Stimulated activated CD4-positive, alpha-beta T cell treated with anti-CD3 and anti-CD28 coated beads, Interleukin-2, amount 100 ng/mL, for 48 hours (primary cell): ENCODE measurements around the gene WNK1.
"Not testable (repeated sequence)": the region's sequence is repeated elsewhere in the genome, so short reads cannot be mapped to it uniquely, and the experiment has no call there.

Source experiments
- DNase-seq, 2 donors: peaks; one replicate each; pipeline ENCODE4 v3.0.0-alpha.2; 2020

Gene WNK1

DNA sequence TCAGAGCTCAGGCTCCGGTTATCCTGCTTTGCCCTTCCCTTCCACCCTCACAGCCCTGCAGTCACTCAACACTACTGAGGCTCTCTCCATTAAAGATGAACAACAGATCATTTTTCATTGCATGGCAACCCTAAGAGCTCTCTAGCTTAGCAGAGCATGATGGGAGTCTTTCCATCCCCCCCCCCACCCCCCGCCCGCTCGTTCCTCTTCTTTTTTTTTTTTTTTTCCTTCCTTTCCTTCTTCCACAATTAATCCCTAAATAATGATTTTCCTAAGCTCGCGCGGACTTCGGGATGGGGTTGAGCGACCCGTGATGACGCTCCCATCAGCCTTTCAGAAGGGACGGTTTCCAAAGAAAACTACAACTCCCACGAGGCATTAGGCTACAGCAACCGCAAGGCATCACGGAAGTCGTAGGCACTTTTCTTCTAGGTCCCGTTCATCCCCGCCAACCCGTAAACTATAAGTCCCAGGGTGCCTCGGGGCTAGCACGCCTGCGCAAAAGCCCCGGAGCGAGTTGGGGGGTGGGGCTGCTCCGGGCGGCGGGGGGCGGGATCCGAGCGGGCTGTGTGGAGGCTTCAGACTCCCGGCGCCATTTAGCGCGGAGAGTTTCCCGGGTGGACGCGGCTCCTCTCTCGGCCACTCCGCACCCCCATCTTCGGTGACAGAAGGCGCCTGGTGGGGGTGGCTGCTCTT is at the start of gene WNK1:
Gene WNK1 (plus strand): TSS at position 581 of the 696 bp plus-strand sequence. CDS start 987 bp downstream, outside the sequence.
- peak; percentile 96 to 97 for DNase-seq

- no peak for DNase-seq
Observed at GRCh38 chr12:704516-705242, 47.7 kb upstream of the WNK1 start.

DNA sequence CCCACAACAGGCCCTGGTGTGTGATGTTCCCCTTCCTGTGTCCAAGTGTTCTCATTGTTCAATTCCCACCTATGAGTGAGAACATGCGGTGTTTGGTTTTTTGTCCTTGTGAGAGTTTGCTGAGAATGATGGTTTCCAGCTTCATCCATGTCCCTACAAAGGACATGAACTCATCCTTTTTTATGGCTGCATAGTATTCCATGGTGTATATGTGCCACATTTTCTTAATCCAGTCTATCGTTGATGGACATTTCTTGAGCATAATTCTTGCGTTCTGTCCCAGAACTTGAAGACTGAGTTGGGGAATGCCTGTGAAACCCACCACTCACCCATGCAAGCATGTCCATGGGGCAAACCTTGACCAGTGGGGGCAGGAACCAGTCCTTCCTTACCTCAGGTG is 44.3 kb upstream of the WNK1 start:
- not testable (repeated sequence) for DNase-seq

GRCh38 chr12:709455-710020 is 42.8 kb upstream of the WNK1 start:
- DNase-seq: no peak

DNA sequence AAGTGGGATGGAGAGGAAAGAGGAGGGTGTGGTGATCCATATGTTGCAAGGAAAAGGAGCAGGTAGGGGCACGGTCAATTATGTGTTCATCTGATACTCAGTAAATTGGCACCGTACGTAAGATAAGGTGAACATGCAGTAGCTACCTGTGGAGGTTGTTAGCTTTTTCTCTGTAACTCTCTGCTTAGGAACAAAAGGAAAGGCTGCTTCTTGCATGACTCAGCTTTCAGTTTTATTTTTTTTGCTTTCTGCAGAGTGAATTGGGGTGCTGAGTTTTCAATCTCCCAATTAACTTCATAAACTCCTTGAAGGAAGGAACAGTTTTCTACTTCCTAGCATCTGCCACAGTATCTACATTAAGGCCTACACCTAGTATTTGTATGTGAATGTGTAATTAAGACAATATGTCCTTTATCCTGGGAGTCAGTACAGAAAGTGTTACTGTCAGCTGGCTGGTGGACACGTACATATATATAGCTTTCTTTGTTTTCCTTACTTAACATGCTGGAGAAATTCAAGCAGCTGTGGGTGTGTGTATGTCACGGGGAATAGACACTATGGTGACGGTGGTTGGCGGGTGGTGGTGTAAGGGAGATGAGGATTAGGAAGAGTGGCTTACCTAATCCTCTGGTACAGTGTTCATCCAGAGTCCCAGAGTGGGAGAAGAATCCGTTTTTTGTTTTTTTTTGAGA is 40.1 kb upstream of the WNK1 start:
- DNase-seq: no peak

DNA sequence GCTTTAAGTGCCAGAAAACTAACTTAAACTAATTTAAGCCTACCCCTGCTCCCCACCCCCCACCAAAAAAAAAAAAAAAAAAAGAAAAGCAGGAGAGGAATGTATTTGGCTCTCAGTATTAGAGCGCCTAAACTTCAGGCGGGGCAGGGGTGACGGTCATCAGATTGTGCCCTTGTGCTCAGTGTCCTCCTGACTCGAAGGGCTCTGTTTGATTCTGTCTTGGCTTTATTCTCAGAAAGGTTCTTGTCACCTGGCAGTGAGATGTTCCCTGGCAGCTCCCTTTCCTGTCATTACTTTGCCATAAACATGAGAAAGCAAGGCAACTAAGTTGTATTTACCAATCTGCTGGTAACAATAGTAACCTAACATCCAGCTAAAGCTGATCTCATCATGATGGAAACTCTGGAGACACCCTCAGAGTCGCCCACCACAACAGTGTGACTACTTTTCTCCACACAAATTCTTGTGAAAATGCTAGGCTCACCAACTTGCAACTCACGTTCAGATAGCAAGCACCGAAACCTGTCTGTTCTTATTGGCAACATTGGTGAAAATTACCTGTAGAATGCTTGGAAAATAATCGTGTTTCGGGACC is 39.0 kb upstream of the WNK1 start:
- peak in 1 of 2 donors; percentile 30 for DNase-seq

DNA sequence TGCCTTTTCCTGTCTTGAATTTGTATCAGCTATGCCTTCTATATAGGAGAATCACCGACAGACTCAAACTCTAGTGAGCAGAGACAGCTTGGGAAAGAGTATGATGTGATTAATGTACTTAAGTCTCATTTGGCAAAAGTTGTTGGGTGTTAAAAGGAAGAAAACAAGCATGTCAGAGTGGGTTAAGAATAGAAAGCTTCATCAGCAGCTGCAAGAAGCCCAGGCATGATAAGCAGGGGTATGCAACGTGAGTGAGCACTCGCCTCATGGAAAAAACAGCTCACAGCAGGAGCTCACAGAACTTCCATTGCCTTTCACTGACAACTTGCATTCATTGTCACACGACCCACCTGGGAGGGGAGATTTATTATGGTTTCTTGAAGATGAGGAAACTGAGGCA is 35.9 kb upstream of the WNK1 start:
- DNase-seq: peak in 1 of 2 donors; percentile 26

DNA sequence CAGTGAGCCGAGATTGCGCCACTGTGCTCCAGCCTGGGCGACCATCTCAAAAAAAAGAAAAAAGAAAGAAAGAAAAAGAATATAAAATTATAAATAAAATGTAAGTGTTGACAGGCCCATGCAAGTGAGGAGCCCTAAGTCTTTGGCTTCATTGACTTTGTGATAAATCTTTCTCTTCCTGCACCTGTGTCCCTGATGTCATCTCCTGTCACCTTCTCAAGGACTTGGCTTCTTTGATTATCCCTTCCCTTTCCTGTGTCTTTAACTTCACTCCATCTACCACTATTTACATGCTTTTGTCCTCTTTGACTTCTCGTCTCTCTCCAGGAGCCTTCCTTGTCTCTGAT is 33.6 kb upstream of the WNK1 start:
- DNase-seq: no peak

DNA sequence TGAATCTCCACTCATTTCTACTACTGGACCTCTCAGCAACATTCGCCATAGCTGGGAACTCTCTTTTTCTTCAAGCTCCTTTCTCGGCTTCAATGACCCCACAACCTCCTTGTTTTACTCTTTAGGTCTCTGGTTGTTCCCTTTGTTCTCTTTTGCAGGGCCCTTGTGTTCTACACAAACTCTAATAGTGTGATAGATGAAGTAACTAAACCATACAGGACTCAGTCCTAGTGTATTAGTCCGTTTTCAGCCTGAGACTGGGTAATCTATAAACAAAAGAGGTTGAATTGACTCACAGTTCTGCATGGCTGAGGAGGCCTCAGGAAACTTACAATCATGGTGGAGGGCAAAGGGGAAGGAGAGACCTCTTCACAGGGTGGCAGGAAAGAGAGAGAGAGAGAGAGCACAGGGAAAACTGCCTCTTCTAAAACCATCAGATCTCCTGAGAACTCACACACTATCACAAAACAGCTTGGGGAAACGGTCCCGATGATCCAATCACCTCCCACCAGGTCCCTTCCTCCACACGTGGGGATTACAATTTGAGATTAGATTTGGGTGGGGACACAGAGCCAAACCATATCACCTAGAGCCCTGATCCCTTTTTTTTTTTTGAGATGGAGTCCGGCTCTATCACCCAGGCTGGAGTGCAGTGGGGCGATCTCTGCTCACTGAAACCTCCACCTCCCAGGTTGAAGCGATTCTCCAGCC is 32.0 kb upstream of the WNK1 start:
- no peak for DNase-seq

GRCh38 chr12:724194-724855 is 28.1 kb upstream of the WNK1 start:
- no peak for DNase-seq

GRCh38 chr12:725076-725475 is 27.3 kb upstream of the WNK1 start:
- DNase-seq: no peak

GRCh38 chr12:726281-727140 is 25.9 kb upstream of the WNK1 start:
- DNase-seq: no peak

DNA sequence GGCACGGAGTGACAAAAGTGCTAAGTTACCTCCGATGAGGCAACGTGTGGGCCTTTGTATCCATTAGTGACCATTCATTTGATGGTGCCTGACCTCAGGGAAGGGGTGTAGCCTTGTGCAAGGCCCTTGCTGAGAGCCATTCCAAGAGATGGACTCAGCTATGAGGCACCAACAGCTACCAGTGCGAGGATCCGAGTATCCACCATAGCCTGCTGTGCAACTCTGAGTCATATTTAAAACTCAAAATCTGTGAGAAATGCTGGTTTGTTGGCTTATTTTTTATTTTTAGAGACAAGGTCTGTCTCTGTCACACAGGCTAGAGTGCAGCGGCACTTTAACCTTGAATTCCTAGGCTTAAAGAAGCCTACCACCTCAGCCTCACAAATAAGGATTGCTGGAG is 25.1 kb upstream of the WNK1 start:
- DNase-seq: no peak

GRCh38 chr12:728781-729180 is 23.6 kb upstream of the WNK1 start:
- DNase-seq: no peak

GRCh38 chr12:729221-729620 is 23.2 kb upstream of the WNK1 start:
- DNase-seq: no peak

DNA sequence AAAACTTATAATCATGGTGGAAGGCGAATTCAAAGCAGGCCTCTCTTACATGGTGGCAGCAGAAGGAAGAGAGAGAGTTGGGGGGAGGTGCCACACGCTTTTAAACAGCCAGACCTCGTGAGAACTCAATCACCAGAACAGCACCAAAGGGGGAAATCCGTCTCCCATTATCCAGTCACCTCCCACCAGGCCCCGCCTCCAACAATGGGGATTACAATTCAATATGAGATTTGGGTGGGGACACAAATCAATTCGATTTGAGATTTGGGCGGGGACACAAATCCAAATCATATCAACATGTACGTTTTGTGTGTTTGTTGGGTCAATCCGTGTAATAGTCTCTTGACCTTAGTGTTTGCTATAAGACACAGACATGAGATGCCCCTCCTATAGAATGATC is 21.8 kb upstream of the WNK1 start:
- no peak for DNase-seq

DNA sequence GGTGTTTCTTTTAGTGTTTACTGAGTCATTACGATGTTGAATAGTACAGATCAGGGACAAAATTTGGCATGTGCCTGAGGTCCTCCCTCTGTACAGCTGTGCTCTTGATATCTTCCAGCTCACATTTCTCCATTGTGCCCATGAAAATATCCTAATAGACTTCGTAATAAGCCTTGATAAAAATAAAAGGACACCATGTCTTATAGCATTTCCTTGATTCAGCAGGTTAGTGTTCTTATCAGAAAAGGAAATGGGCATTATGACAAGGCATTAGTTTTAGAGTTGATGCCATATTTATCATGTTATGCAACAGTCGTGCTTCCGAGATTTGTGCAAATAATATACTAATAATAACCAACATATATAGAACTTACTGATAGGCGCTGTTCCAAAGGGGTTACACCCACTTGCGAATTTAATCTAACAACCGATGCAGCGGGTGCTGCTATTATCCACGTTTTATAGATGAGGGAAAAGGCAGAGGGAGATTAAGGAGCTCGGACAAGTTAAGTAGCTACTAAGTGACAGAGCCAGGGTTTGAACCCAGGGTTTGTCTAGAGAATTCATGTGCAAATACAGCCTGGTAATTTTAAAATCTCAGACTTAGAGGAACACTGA is 15.1 kb upstream of the WNK1 start:
- no peak for DNase-seq

GRCh38 chr12:738712-739111 is 13.7 kb upstream of the WNK1 start:
- no peak for DNase-seq

GRCh38 chr12:739349-739748 is 13.0 kb upstream of the WNK1 start:
- DNase-seq: no peak

- DNase-seq: no peak
Observed at GRCh38 chr12:740921-741320, 11.5 kb upstream of the WNK1 start.
